HG03469 (cell line): ENCODE results near the gene PCDHGA1.
A peak's percentile ranks its signal among the peaks of the same experiment; 100 is the strongest.

Experiments used
- ATAC-seq: cut with Tn5 transposase; IDR thresholded peaks from one replicate; pipeline ENCODE4 v1.9.1; 2021; ENCODE audit warnings: mild to moderate bottlenecking, moderate library complexity, moderate number of reproducible peaks; ENCODE audit not compliant: unreplicated experiment

Gene PCDHGA1

GRCh38 chr5:141511771-141512325 is 181.5 kb downstream of the PCDHGA1 start:
- ATAC-seq = no peak

- no peak for ATAC-seq
Measured at GRCh38 chr5:141512390-141512910, 182.1 kb downstream of the PCDHGA1 start.

- ATAC-seq = no peak
Measured at GRCh38 chr5:141512911-141513626, 182.8 kb downstream of the PCDHGA1 start.

- ATAC-seq = peak; percentile 28
Measured at GRCh38 chr5:141513627-141514329, 183.5 kb downstream of the PCDHGA1 start.

GRCh38 chr5:141514330-141515133 is 184.2 kb downstream of the PCDHGA1 start:
- no peak for ATAC-seq

GRCh38 chr5:141515141-141515540 is 184.8 kb downstream of the PCDHGA1 start:
- ATAC-seq = no peak

GRCh38 chr5:141515946-141516671 is 185.8 kb downstream of the PCDHGA1 start:
- ATAC-seq = no peak

- ATAC-seq = no peak
Measured at GRCh38 chr5:141516672-141517025, 186.3 kb downstream of the PCDHGA1 start.

GRCh38 chr5:141517312-141517711 is 187.0 kb downstream of the PCDHGA1 start:
- ATAC-seq = no peak

- ATAC-seq = no peak
Measured at GRCh38 chr5:141517880-141518617, 187.7 kb downstream of the PCDHGA1 start.

- ATAC-seq = no peak
Measured at GRCh38 chr5:141518618-141519015, 188.3 kb downstream of the PCDHGA1 start.

- ATAC-seq = no peak
Measured at GRCh38 chr5:141519605-141520565, 189.6 kb downstream of the PCDHGA1 start.

- no peak for ATAC-seq
Measured at GRCh38 chr5:141521244-141521781, 191.0 kb downstream of the PCDHGA1 start.

- no peak for ATAC-seq
Measured at GRCh38 chr5:141522301-141522700, 192.0 kb downstream of the PCDHGA1 start.

GRCh38 chr5:141523991-141524390 is 193.7 kb downstream of the PCDHGA1 start:
- no peak for ATAC-seq

GRCh38 chr5:141524604-141525597 is 194.6 kb downstream of the PCDHGA1 start:
- ATAC-seq = peak; percentile 39

- ATAC-seq = no peak
Measured at GRCh38 chr5:141525653-141526052, 195.3 kb downstream of the PCDHGA1 start.
